Keratinocyte (primary cell): ENCODE measurements around the gene MEOX1.

Experiments used
- CTCF ChIP-seq, 3 experiments: IDR thresholded peaks in 1 of 3; conservative IDR thresholded peaks in 1 of 3; optimal IDR thresholded peaks in 1 of 3; 2 replicates in 2 of 3; 3 replicates in 1 of 3; pipeline versions ENCODE3 to v1.5.1; 2011; ENCODE audit warnings: low read length in 3 of 3, mild to moderate bottlenecking in 3 of 3, moderate library complexity in 2 of 3, control low read depth in 1 of 3, inconsistent platforms in 1 of 3; ENCODE audit not compliant: insufficient read depth in 2 of 3; ENCODE audit errors: extremely low read depth in 1 of 3
- EZH2 ChIP-seq: IDR thresholded peaks from one replicate; pipeline ENCODE4 v1.6.1; 2012; ENCODE audit warnings: inconsistent platforms, mild to moderate bottlenecking, low read length, moderate library complexity

- TF ChIP-seq CTCF (optimal IDR thresholded peaks at IDR 0.05 in 1 of 3, IDR thresholded peaks at IDR 0.05 in 1 of 3, conservative IDR thresholded peaks at IDR 0.05 in 1 of 3; ENCODE audit: extremely low read depth in 1 of 3, insufficient read depth in 2 of 3, low read length in 3 of 3): no peak
- no peak for TF ChIP-seq EZH2
Observed at GRCh38 chr17:43696891-43697290, 35.2 kb upstream of the MEOX1 start.
